Liver (tissue), 3 donors: ENCODE results near the gene SMARCD2.

Source experiments
- EGR1 ChIP-seq, 2 donors: IDR thresholded peaks; 2 replicates each; pipeline ENCODE4 v1.6.1; 2016 to 2018; ENCODE audit warnings: antibody characterized with exemption in 2 of 2, low read depth in 2 of 2
- FOXA1 ChIP-seq: IDR thresholded peaks from 2 replicates; pipeline ENCODE4 v1.6.1; 2016; ENCODE audit warnings: antibody characterized with exemption
- JUND ChIP-seq, 2 donors: IDR thresholded peaks; 2 replicates each; pipeline ENCODE4 v1.6.1; 2016; ENCODE audit warnings: antibody characterized with exemption in 2 of 2
- RAD21 ChIP-seq, 2 donors: IDR thresholded peaks; 2 replicates each; pipeline ENCODE4 v1.6.1; 2016; ENCODE audit warnings: antibody characterized with exemption in 2 of 2, mild to moderate bottlenecking in 2 of 2
- REST ChIP-seq: IDR thresholded peaks from 2 replicates; pipeline ENCODE4 v1.6.1; 2016; ENCODE audit warnings: antibody characterized with exemption, mild to moderate bottlenecking
- RXRA ChIP-seq, 2 donors: IDR thresholded peaks; 2 replicates each; pipeline ENCODE4 v1.6.1; 2017 to 2018; ENCODE audit warnings: antibody characterized with exemption in 2 of 2, mild to moderate bottlenecking in 1 of 2
- SP1 ChIP-seq: IDR thresholded peaks from 2 replicates; pipeline ENCODE4 v1.6.1; 2018; ENCODE audit warnings: antibody characterized with exemption, mild to moderate bottlenecking
- TAF1 ChIP-seq: conservative IDR thresholded peaks from 2 replicates; pipeline ENCODE4 v1.6.1; 2016; ENCODE audit warnings: antibody characterized with exemption, mild to moderate bottlenecking
- TF ChIP-seq, protein P1 (sequence below): fragments of 150-350 bp; IDR thresholded peaks from 2 replicates; pipeline ENCODE4 v1.5.1; 2017; ENCODE audit warnings: improper control_type of control experiment, low read depth, low read length; ENCODE audit not compliant: missing input control
- donor health status: healthy.
- donor health status: healthy.

- TF ChIP-seq, protein P1, sequence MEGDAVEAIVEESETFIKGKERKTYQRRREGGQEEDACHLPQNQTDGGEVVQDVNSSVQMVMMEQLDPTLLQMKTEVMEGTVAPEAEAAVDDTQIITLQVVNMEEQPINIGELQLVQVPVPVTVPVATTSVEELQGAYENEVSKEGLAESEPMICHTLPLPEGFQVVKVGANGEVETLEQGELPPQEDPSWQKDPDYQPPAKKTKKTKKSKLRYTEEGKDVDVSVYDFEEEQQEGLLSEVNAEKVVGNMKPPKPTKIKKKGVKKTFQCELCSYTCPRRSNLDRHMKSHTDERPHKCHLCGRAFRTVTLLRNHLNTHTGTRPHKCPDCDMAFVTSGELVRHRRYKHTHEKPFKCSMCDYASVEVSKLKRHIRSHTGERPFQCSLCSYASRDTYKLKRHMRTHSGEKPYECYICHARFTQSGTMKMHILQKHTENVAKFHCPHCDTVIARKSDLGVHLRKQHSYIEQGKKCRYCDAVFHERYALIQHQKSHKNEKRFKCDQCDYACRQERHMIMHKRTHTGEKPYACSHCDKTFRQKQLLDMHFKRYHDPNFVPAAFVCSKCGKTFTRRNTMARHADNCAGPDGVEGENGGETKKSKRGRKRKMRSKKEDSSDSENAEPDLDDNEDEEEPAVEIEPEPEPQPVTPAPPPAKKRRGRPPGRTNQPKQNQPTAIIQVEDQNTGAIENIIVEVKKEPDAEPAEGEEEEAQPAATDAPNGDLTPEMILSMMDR, result no peak
- TF ChIP-seq EGR1 (IDR thresholded peaks at IDR 0.05; ENCODE audit: low read depth in 2 of 2), result no peak
- TF ChIP-seq RAD21 (IDR thresholded peaks at IDR 0.05), result no peak
- no peak for TF ChIP-seq REST
- TF ChIP-seq FOXA1, result no peak
- no peak for TF ChIP-seq JUND (IDR thresholded peaks at IDR 0.05)
- TF ChIP-seq TAF1, result no peak
- no peak for TF ChIP-seq SP1
- no peak for TF ChIP-seq RXRA (IDR thresholded peaks at IDR 0.05)
Observed at GRCh38 chr17:63823659-63824331, 18.7 kb downstream of the SMARCD2 start.
